GM18498 (cell line): ENCODE results near the gene ZRSR2.
"Not testable (repeated sequence)": the region's sequence is repeated elsewhere in the genome, so short reads cannot be mapped to it uniquely, and the experiment has no call there.

ENCODE experiments used
- ATAC-seq: cut with Tn5 transposase; IDR thresholded peaks from one replicate; pipeline ENCODE4 v1.9.1; 2021; ENCODE audit warnings: mild to moderate bottlenecking, moderate library complexity; ENCODE audit not compliant: unreplicated experiment

Gene ZRSR2

GRCh38 chrX:15789979-15790768, at the start of gene ZRSR2:
TSS of gene ZRSR2 (plus strand) at chrX:15790484. CDS start at chrX:15790496, 12 bp downstream.
- ATAC-seq: peak; percentile 95

GRCh38 chrX:15744181-15744867, 46.0 kb upstream of the ZRSR2 start:
- ATAC-seq: no peak

GRCh38 chrX:15745179-15745578, 45.1 kb upstream of the ZRSR2 start:
- no peak for ATAC-seq

GRCh38 chrX:15746651-15747050, 43.6 kb upstream of the ZRSR2 start:
- not testable (repeated sequence) for ATAC-seq

- ATAC-seq: no peak
Measured at GRCh38 chrX:15747626-15748173, 42.6 kb upstream of the ZRSR2 start.

GRCh38 chrX:15748841-15749240, 41.4 kb upstream of the ZRSR2 start:
- ATAC-seq: no peak

GRCh38 chrX:15749642-15750610, 40.4 kb upstream of the ZRSR2 start:
- peak; percentile 87 for ATAC-seq

GRCh38 chrX:15750611-15751154, 39.6 kb upstream of the ZRSR2 start:
- no peak for ATAC-seq

- peak; percentile 46 for ATAC-seq
Measured at GRCh38 chrX:15751155-15751819, 39.0 kb upstream of the ZRSR2 start.

GRCh38 chrX:15755091-15755490, 35.2 kb upstream of the ZRSR2 start:
- ATAC-seq: no peak

- ATAC-seq: no peak
Measured at GRCh38 chrX:15758140-15758539, 32.1 kb upstream of the ZRSR2 start.

GRCh38 chrX:15759886-15760285, 30.4 kb upstream of the ZRSR2 start:
- ATAC-seq: not testable (repeated sequence)

- no peak for ATAC-seq
Measured at GRCh38 chrX:15761564-15762191, 28.6 kb upstream of the ZRSR2 start.

GRCh38 chrX:15769300-15769954, 20.9 kb upstream of the ZRSR2 start:
- ATAC-seq: no peak

GRCh38 chrX:15781961-15782699, 8.2 kb upstream of the ZRSR2 start:
- peak; percentile 86 for ATAC-seq

GRCh38 chrX:15785176-15785750, 5.0 kb upstream of the ZRSR2 start:
- ATAC-seq: no peak

- no peak for ATAC-seq
Measured at GRCh38 chrX:15786915-15787314, 3.4 kb upstream of the ZRSR2 start.

- ATAC-seq: peak; percentile 6
Measured at GRCh38 chrX:15790769-15791290, 546 bp downstream of the ZRSR2 start.
